Gastroesophageal sphincter (tissue), 4 donors: ENCODE results near the gene SDHAF3. TPM values are rescaled to one million over a fixed set of nuclear protein-coding genes. Genes with fewer than 3 reads are reported as not detected.

Source experiments
- ATAC-seq: fragments of 150-250 bp; one replicate; pipeline ENCODE4 v1.9.1; 2016; ENCODE audit warnings: mild to moderate bottlenecking, moderate library complexity
- H3K27ac ChIP-seq, 4 donors: fragments of 200-600 bp; sonication (generic) in 3 of 4; 1 replicate in 3 of 4; 2 replicates in 1 of 4; pipeline ENCODE4 v1.5.1; 2016 to 2019
- H3K27me3 ChIP-seq: fragments of 200-600 bp; sonication (generic); one replicate; pipeline ENCODE4 v1.5.1; 2019
- H3K36me3 ChIP-seq, 2 donors: fragments of 200-600 bp; sonication (generic); one replicate each; pipeline ENCODE4 v1.5.1; 2019; ENCODE audit warnings: control low read depth in 1 of 2
- H3K4me1 ChIP-seq, 3 donors: fragments of 200-600 bp; sonication (generic); 1 replicate in 2 of 3; 2 replicates in 1 of 3; pipeline ENCODE4 v1.5.1; 2016 to 2019; ENCODE audit warnings: control low read depth in 2 of 3
- H3K4me3 ChIP-seq, 2 donors: fragments of 200-600 bp; sonication (generic); one replicate each; pipeline ENCODE4 v1.5.1; 2019; ENCODE audit warnings: mild to moderate bottlenecking in 1 of 2, moderate library complexity in 1 of 2
- H3K9me3 ChIP-seq, 3 donors: fragments of 200-600 bp; sonication (generic); one replicate each; pipeline ENCODE4 v1.5.1; 2017 to 2019; ENCODE audit warnings: control low read depth in 2 of 3
- EP300 ChIP-seq: sonication (generic); formaldehyde crosslinking; IDR thresholded peaks from one replicate; pipeline ENCODE4 v1.6.1; 2017; ENCODE audit warnings: antibody characterized with exemption, mild to moderate bottlenecking
- POLR2A ChIP-seq, 2 donors: fragments of 450-650 bp; IDR thresholded peaks; one replicate each; pipeline ENCODE4 v1.6.1; 2017; ENCODE audit warnings: antibody characterized with exemption in 2 of 2, mild to moderate bottlenecking in 2 of 2, moderate library complexity in 1 of 2
- POLR2AphosphoS5 ChIP-seq: sonication (generic); formaldehyde crosslinking; IDR thresholded peaks from one replicate; pipeline ENCODE4 v1.6.1; 2017; ENCODE audit warnings: antibody characterized with exemption
- WGBS, 2 donors: methylation state at CpG; one replicate each; pipeline ENCODE4 v1.1.5; 2018; ENCODE audit warnings: low coverage in 1 of 2; 5-methylcytosine and 5-hydroxymethylcytosine counted together
- total RNA-seq, 4 donors: library from RNA; depleted of rRNA; stranded (reverse); fragments of >200 nt; gene quantifications; one replicate each; pipeline ENCODE4 v1.1.0, GENCODE V29; 2016
- TF ChIP-seq, protein P1 (sequence below), 4 experiments: fragments of 200-600 bp in 2 of 4; fragments of 450-650 bp in 2 of 4; sonication (generic) in 1 of 4; IDR thresholded peaks; one replicate each; pipeline ENCODE4 v1.5.1; 2017 to 2019; ENCODE audit warnings: antibody characterized with exemption in 4 of 4, mild to moderate bottlenecking in 2 of 4, moderate library complexity in 2 of 4

The SDHAF3 gene
- total RNA-seq, 4 donors from 2014 or later: 6.9 to 8.5 (median 7.2) TPM

DNA sequence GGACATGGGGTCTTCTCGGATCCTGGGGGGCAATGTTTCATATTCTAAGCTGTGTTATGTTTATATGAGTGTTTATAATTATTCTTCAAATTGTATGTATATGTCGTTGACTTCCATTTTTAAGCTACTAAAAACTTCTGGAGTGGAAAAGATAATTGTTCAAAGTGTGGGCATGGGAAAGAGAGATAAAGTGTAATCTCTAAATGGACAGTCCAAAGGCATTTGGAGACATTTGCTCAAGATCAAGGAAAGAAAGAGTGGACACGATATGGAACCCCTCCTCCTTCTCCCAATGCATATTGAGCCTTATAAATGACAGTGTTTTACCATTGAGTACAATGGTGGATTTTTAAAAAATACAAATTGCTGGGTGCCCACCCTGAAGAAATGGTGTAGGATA is 81.1 kb downstream of the SDHAF3 start:
- H3K27ac ChIP-seq: no peak overlapping the region
- no peak overlapping the region for H3K4me3 ChIP-seq
- no peak for TF ChIP-seq POLR2AphosphoS5
- no peak for TF ChIP-seq POLR2A (IDR thresholded peaks at IDR 0.05)
- no peaks in the 10 kb centered on the region for H3K36me3 ChIP-seq
- H3K4me1 ChIP-seq: no peaks in the 10 kb centered on the region
- H3K27me3 ChIP-seq: peaks cover 6% of the 10 kb centered on the region
- ATAC-seq: no peak
- H3K9me3 ChIP-seq: peaks cover 0 to 10% (median 0%) of the 10 kb centered on the region in 3 donors
- 49 to 58% methylated on average over 3 of the region's 3 CpGs for WGBS, 2 donors

DNA sequence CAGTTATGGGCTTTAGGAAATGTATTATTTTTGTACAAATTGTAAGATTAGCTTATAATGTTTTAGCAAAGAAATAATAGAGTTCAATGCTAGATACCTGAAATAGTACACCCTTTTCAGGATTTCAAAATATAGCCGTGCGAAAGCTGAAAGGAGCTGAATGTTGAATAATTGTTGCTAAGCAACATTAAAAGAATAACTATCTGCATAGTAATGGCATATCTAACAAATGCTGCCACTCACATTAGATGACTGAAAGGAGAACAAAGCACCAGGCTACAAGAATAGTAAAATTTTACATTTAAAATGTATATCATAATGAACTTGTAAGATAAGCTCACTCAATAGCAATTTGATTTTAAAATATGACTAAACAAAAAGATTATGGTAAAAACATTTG is 82.5 kb downstream of the SDHAF3 start:
- H3K4me3 ChIP-seq: no peak overlapping the region
- no peak for ATAC-seq
- H3K4me1 ChIP-seq: no peaks in the 10 kb centered on the region
- no peak overlapping the region for H3K27ac ChIP-seq
- 77 to 78% methylated on average over 2 of the region's 2 CpGs for WGBS, 2 donors
- TF ChIP-seq EP300: no peak
- TF ChIP-seq POLR2AphosphoS5: no peak
- TF ChIP-seq, protein P1, sequence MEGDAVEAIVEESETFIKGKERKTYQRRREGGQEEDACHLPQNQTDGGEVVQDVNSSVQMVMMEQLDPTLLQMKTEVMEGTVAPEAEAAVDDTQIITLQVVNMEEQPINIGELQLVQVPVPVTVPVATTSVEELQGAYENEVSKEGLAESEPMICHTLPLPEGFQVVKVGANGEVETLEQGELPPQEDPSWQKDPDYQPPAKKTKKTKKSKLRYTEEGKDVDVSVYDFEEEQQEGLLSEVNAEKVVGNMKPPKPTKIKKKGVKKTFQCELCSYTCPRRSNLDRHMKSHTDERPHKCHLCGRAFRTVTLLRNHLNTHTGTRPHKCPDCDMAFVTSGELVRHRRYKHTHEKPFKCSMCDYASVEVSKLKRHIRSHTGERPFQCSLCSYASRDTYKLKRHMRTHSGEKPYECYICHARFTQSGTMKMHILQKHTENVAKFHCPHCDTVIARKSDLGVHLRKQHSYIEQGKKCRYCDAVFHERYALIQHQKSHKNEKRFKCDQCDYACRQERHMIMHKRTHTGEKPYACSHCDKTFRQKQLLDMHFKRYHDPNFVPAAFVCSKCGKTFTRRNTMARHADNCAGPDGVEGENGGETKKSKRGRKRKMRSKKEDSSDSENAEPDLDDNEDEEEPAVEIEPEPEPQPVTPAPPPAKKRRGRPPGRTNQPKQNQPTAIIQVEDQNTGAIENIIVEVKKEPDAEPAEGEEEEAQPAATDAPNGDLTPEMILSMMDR (IDR thresholded peaks at IDR 0.05): no peak
- TF ChIP-seq POLR2A (IDR thresholded peaks at IDR 0.05): no peak
- H3K9me3 ChIP-seq: peaks cover 0 to 3% (median 0%) of the 10 kb centered on the region in 3 donors
- no peaks in the 10 kb centered on the region for H3K36me3 ChIP-seq
- H3K27me3 ChIP-seq: no peaks in the 10 kb centered on the region

DNA sequence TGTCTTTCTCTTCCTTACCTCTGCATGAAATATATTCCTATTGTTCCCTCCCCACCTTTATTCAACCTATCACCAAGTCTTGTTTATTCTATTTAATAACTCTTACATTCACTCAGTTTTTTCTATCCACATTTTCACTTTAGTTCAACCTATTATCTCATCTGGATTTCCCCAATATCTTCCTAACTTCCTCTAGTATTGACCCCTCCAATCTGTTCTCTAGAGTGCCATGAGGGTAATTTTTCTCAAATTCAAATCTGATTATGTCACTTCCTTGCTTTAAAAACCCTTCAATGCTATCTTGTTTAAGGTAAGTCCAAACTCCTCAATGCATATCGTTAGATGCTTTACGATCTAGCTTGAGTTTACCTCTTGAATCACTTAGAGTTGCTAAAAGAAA is 86.5 kb downstream of the SDHAF3 start:
- H3K27me3 ChIP-seq: no peaks in the 10 kb centered on the region
- H3K4me3 ChIP-seq: no peak overlapping the region
- WGBS, 2 donors: 42 to 74% methylated on average over 2 of the region's 2 CpGs

DNA sequence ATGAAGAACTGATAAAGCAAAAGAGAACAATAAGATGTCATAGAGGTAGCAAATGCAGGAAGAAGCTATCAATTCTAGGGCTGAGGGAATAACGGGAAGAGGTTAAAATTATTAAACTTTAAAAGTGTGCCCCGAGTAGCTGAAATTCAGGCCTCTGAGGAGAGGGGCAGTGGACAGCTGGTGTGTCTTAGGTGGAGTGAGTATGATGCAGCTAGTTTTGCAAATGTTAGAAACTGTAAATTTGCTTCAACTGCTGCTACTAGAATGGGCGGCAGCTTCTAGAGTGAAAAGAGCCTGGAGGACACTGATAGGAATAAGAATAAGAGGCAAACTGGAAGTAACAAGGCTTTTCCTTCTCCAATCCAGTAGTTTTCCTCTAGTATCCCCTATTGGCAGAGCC is 87.3 kb downstream of the SDHAF3 start:
- Histone ChIP-seq H3K4me1 (no peaks in the 10 kb centered on the region), H3K27ac (no peak overlapping the region), H3K9me3 (no peaks in the 10 kb centered on the region), H3K36me3 (no peaks in the 10 kb centered on the region), H3K4me3 (no peak overlapping the region), H3K27me3 (no peaks in the 10 kb centered on the region)
- no peak for ATAC-seq
- TF ChIP-seq EP300: no peak
- no peak for TF ChIP-seq POLR2A (IDR thresholded peaks at IDR 0.05)
- no peak for TF ChIP-seq POLR2AphosphoS5
- TF ChIP-seq, protein P1 (IDR thresholded peaks at IDR 0.05): no peak
- WGBS, 2 donors: 38 to 42% methylated on average over 3 of the region's 3 CpGs

More for the DNA sequence above, 86.5 kb downstream of the SDHAF3 start:
- no peaks in the 10 kb centered on the region for H3K36me3 ChIP-seq
- H3K9me3 ChIP-seq: no peaks in the 10 kb centered on the region
- TF ChIP-seq POLR2AphosphoS5 (no peak), EP300 (no peak), POLR2A (IDR thresholded peaks at IDR 0.05) (no peak)
- TF ChIP-seq, protein P1 (IDR thresholded peaks at IDR 0.05): no peak
- no peaks in the 10 kb centered on the region for H3K4me1 ChIP-seq
- ATAC-seq: no peak
- no peak overlapping the region for H3K27ac ChIP-seq

DNA sequence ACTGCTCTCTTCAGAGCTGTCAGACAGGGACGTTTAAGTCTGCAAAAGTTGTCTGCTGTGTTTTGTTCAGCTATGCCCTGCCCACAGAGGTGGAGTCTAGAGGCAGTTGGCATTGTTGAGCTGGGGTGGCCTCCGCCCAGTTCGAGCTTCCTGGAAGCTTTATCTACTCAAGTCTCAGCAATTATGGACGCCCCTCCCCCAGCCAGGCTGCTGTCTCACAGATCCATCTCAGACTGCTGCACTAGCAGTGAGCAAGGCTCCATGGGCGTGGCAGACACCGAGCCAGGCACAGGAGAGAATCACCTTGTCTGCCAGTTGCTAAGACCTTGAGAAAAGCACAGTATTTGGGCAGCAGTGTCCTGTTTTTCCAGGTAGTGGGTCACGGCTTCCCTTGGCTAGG is 98.1 kb downstream of the SDHAF3 start:
- H3K9me3 ChIP-seq: peaks cover 0 to 10% (median 0%) of the 10 kb centered on the region in 3 donors
- TF ChIP-seq, protein P1 (IDR thresholded peaks at IDR 0.05): no peak
- H3K27ac ChIP-seq: no peak overlapping the region
- H3K4me1 ChIP-seq: no peaks in the 10 kb centered on the region
- H3K36me3 ChIP-seq: no peaks in the 10 kb centered on the region
- H3K4me3 ChIP-seq: no peak overlapping the region
- no peak for ATAC-seq
- H3K27me3 ChIP-seq: no peaks in the 10 kb centered on the region
- WGBS, 2 donors: 71% methylated on average over 1 of the region's 7 CpGs; no CpG with 5 or more reads in 1 of the 2 donors
